Measurements from ENCODE around the gene PIP5KL1.

The PIP5KL1 gene

GRCh38 chr9:127913682-127914081, 16.9 kb downstream of the PIP5KL1 start:
- no peak for DNase-seq (ENCODE audit: low read depth)

- no peak for DNase-seq (ENCODE audit: low read depth)
These were observed 17.7 kb downstream of the PIP5KL1 start for GRCh38 chr9:127912882-127913281.

- no peak for DNase-seq (ENCODE audit: low read depth)
These were observed 18.3 kb downstream of the PIP5KL1 start for GRCh38 chr9:127912296-127912695.

GRCh38 chr9:127910613-127911205, 19.9 kb downstream of the PIP5KL1 start:
- no peak for DNase-seq (ENCODE audit: low read depth)

- DNase-seq (ENCODE audit: low read depth) = no peak
These were observed 20.7 kb downstream of the PIP5KL1 start for GRCh38 chr9:127909839-127910273.

- no peak for DNase-seq (ENCODE audit: low read depth)
These were observed 22.0 kb downstream of the PIP5KL1 start for GRCh38 chr9:127908660-127908926.

GRCh38 chr9:127907867-127908659, 22.5 kb downstream of the PIP5KL1 start:
- DNase-seq (ENCODE audit: low read depth) = no peak

GRCh38 chr9:127905788-127906191, 24.8 kb downstream of the PIP5KL1 start:
- no peak for DNase-seq (ENCODE audit: low read depth)

- DNase-seq (ENCODE audit: low read depth) = no peak
These were observed 25.4 kb downstream of the PIP5KL1 start for GRCh38 chr9:127905004-127905728.

- DNase-seq (ENCODE audit: low read depth) = no peak
These were observed 26.0 kb downstream of the PIP5KL1 start for GRCh38 chr9:127904561-127905003.

- DNase-seq (ENCODE audit: low read depth) = peak; percentile 72
These were observed 26.8 kb downstream of the PIP5KL1 start for GRCh38 chr9:127903557-127904475.

GRCh38 chr9:127899128-127899943, 31.2 kb downstream of the PIP5KL1 start, which contains the start of gene ST6GALNAC6:
TSS of gene ST6GALNAC6 (minus strand) at chr9:127899603. CDS start at chr9:127897981, 1,622 bp downstream.
- DNase-seq (ENCODE audit: low read depth) = peak; percentile 64

- DNase-seq (ENCODE audit: low read depth) = no peak
These were observed 32.0 kb downstream of the PIP5KL1 start for GRCh38 chr9:127898433-127899127.

GRCh38 chr9:127897193-127897692, 33.3 kb downstream of the PIP5KL1 start:
- DNase-seq (ENCODE audit: low read depth) = no peak

GRCh38 chr9:127896395-127897192, 34.0 kb downstream of the PIP5KL1 start:
- no peak for DNase-seq (ENCODE audit: low read depth)

- DNase-seq (ENCODE audit: low read depth) = no peak
These were observed 34.8 kb downstream of the PIP5KL1 start for GRCh38 chr9:127895811-127896210.

GRCh38 chr9:127893392-127893791, 37.2 kb downstream of the PIP5KL1 start:
- no peak for DNase-seq (ENCODE audit: low read depth)

- no peak for DNase-seq (ENCODE audit: low read depth)
These were observed 37.7 kb downstream of the PIP5KL1 start for GRCh38 chr9:127892831-127893230.

- no peak for DNase-seq (ENCODE audit: low read depth)
These were observed 40.5 kb downstream of the PIP5KL1 start for GRCh38 chr9:127890053-127890452.

Data from activated T-cell treated with anti-CD3 and anti-CD28 coated beads for 24 hours (primary cell).